GM19438 (cell line): Measurements from ENCODE around the gene C1QTNF6.

Experiments used
- ATAC-seq: cut with Tn5 transposase; IDR thresholded peaks from one replicate; pipeline ENCODE4 v1.9.1; 2021; ENCODE audit warnings: low read depth; ENCODE audit not compliant: unreplicated experiment

Gene C1QTNF6

GRCh38 chr22:37224757-37225420, 36.8 kb upstream of the C1QTNF6 start:
- no peak for ATAC-seq

- no peak for ATAC-seq
Observed at GRCh38 chr22:37223965-37224551, 36.0 kb upstream of the C1QTNF6 start.

- no peak for ATAC-seq
Observed at GRCh38 chr22:37222440-37222971, 34.5 kb upstream of the C1QTNF6 start.

- no peak for ATAC-seq
Observed at GRCh38 chr22:37221424-37222333, 33.6 kb upstream of the C1QTNF6 start.

GRCh38 chr22:37220543-37220981, 32.5 kb upstream of the C1QTNF6 start:
- no peak for ATAC-seq

- peak; percentile 35 for ATAC-seq
Observed at GRCh38 chr22:37219533-37219932, 31.5 kb upstream of the C1QTNF6 start.

- peak; percentile 64 for ATAC-seq
Observed at GRCh38 chr22:37218771-37219411, 30.8 kb upstream of the C1QTNF6 start.

GRCh38 chr22:37218399-37218770, 30.3 kb upstream of the C1QTNF6 start:
- ATAC-seq = no peak

GRCh38 chr22:37215890-37216289, 27.8 kb upstream of the C1QTNF6 start:
- no peak for ATAC-seq

GRCh38 chr22:37214731-37215030, 26.6 kb upstream of the C1QTNF6 start:
- no peak for ATAC-seq

GRCh38 chr22:37213941-37214730, 26.1 kb upstream of the C1QTNF6 start:
- ATAC-seq = no peak

- ATAC-seq = no peak
Observed at GRCh38 chr22:37213218-37213855, 25.3 kb upstream of the C1QTNF6 start.

- no peak for ATAC-seq
Observed at GRCh38 chr22:37212174-37212906, 24.3 kb upstream of the C1QTNF6 start, which contains the start of gene SSTR3. TSS of gene SSTR3 (minus strand) at chr22:37212477. CDS start at chr22:37207803, 4,674 bp downstream.

GRCh38 chr22:37211866-37212173, 23.8 kb upstream of the C1QTNF6 start:
- ATAC-seq = no peak

GRCh38 chr22:37211075-37211865, 23.2 kb upstream of the C1QTNF6 start:
- ATAC-seq = no peak

- ATAC-seq = no peak
Observed at GRCh38 chr22:37210041-37210803, 22.2 kb upstream of the C1QTNF6 start.

GRCh38 chr22:37209140-37209845, 21.2 kb upstream of the C1QTNF6 start:
- no peak for ATAC-seq
